H1 (cell line): ENCODE data around the gene CADPS. TPM values are rescaled to one million over a fixed set of nuclear protein-coding genes. Genes with fewer than 3 reads are reported as not detected.

Experiments used
- CTCF ChIA-PET: fragments of 300-600 bp; sonication (Branson Sonifier 250); formaldehyde crosslinking; loops from one replicate; lab custom pipeline; 2021; ENCODE audit not compliant: partially characterized antibody; lab: Charles Lee
- POLR2A ChIA-PET: fragments of 300-600 bp; sonication (Branson Sonifier 250); formaldehyde crosslinking; loops from one replicate; lab custom pipeline; 2021; ENCODE audit warnings: inconsistent platforms; ENCODE audit not compliant: partially characterized antibody; lab: Charles Lee
- DNase-seq, 2 experiments: peaks; one replicate each; pipeline versions ENCODE4 v3.0.0 to v3.0.0-alpha.2; 2010 to 2022; ENCODE audit warnings: low spot score in 2 of 2, low read depth in 1 of 2, mixed read lengths in 1 of 2
- FAIRE-seq: peaks from 2 replicates; lab custom pipeline; 2011; peaks lifted over from hg19 to GRCh38; lab: Jason Lieb, UNC
- H2AFZ ChIP-seq: 2 replicates; pipeline ENCODE4 v1.8.1; 2012; ENCODE audit warnings: low read length, inconsistent platforms
- H2AK5ac ChIP-seq: 2 replicates; pipeline ENCODE4 v1.6.1; 2013; ENCODE audit warnings: low read depth, low read length
- H2BK120ac ChIP-seq: replicated peaks from 2 replicates; pipeline ENCODE3; 2013; ENCODE audit warnings: low read depth, low read length, inconsistent platforms
- H2BK12ac ChIP-seq: 2 replicates; pipeline ENCODE4 v1.6.1; 2013; ENCODE audit warnings: low read depth, low read length
- H2BK15ac ChIP-seq: 2 replicates; pipeline ENCODE4 v1.6.1; 2013; ENCODE audit warnings: low read length
- H2BK20ac ChIP-seq: 2 replicates; pipeline ENCODE4 v1.6.1; 2013; ENCODE audit warnings: low read length
- H2BK5ac ChIP-seq: 2 replicates; pipeline ENCODE4 v1.6.1; 2013; ENCODE audit warnings: low read depth, low read length
- H3K14ac ChIP-seq: 2 replicates; pipeline ENCODE4 v1.6.1; 2013; ENCODE audit warnings: inconsistent platforms; ENCODE audit not compliant: insufficient read length
- H3K18ac ChIP-seq: 2 replicates; pipeline ENCODE4 v1.6.1; 2013; ENCODE audit warnings: low read length; ENCODE audit errors: extremely low read depth
- H3K23ac ChIP-seq: 2 replicates; pipeline ENCODE4 v1.6.1; 2013; ENCODE audit warnings: inconsistent platforms; ENCODE audit not compliant: insufficient read length
- H3K23me2 ChIP-seq: 2 replicates; pipeline ENCODE4 v1.6.1; 2013; ENCODE audit warnings: low read depth, low read length
- H3K27ac ChIP-seq: 2 replicates; pipeline ENCODE4 v1.6.1; 2011; ENCODE audit warnings: low read depth, low read length, inconsistent platforms
- H3K27me3 ChIP-seq, 4 experiments: replicated peaks in 1 of 4; 1 replicate in 1 of 4; 2 replicates in 3 of 4; pipeline versions ENCODE4 v1.6.1 to v1.8.1; 2011 to 2013; ENCODE audit warnings: low read length in 3 of 4, mild to moderate bottlenecking in 3 of 4, inconsistent platforms in 2 of 4, mixed read lengths in 2 of 4, moderate library complexity in 1 of 4; ENCODE audit not compliant: control insufficient read depth in 3 of 4, insufficient read depth in 3 of 4; ENCODE audit errors: extremely low read depth in 1 of 4
- H3K36me3 ChIP-seq, 4 experiments: 2 replicates each; pipeline versions ENCODE4 v1.6.1 to v1.8.1; 2011 to 2013; ENCODE audit warnings: mild to moderate bottlenecking in 4 of 4, low read length in 3 of 4, moderate library complexity in 2 of 4, control low read depth in 1 of 4, inconsistent platforms in 1 of 4; ENCODE audit not compliant: insufficient read depth in 4 of 4, control insufficient read depth in 2 of 4
- H3K4ac ChIP-seq: replicated peaks from 2 replicates; pipeline ENCODE3; 2013; ENCODE audit warnings: low read length, low read depth, mixed read lengths, inconsistent platforms; ENCODE audit not compliant: insufficient read length
- H3K4me1 ChIP-seq, 4 experiments: replicated peaks in 1 of 4; 1 replicate in 1 of 4; 2 replicates in 3 of 4; pipeline versions ENCODE4 v1.6.1 to v1.8.1; 2011 to 2013; ENCODE audit warnings: low read length in 3 of 4, inconsistent platforms in 2 of 4, mixed read lengths in 1 of 4; ENCODE audit not compliant: insufficient read depth in 4 of 4, control insufficient read depth in 3 of 4
- H3K4me2 ChIP-seq, 2 experiments: 2 replicates each; pipeline versions ENCODE4 v1.6.1 to v1.8.1; 2011 to 2013; ENCODE audit warnings: low read depth in 2 of 2, low read length in 2 of 2, control low read depth in 1 of 2, inconsistent platforms in 1 of 2, mild to moderate bottlenecking in 1 of 2; ENCODE audit not compliant: insufficient read depth in 1 of 2
- H3K4me3 ChIP-seq, 4 experiments: fragments of 200-600, 300-600 bp in 1 of 4; sonication (generic), shearing (Covaris generic), sonication (Bioruptor Twin) in 1 of 4; 2 replicates each; pipeline versions ENCODE4 v1.5.1 to v1.8.1; 2011 to 2016; ENCODE audit warnings: low read length in 4 of 4, low read depth in 3 of 4, control low read depth in 2 of 4, inconsistent platforms in 2 of 4, mild to moderate bottlenecking in 2 of 4, mixed read lengths in 1 of 4, moderate library complexity in 1 of 4; ENCODE audit not compliant: insufficient read depth in 2 of 4; ENCODE audit errors: extremely low read depth in 1 of 4
- H3K56ac ChIP-seq: replicated peaks from 2 replicates; pipeline ENCODE3; 2013; ENCODE audit warnings: low read depth, mild to moderate bottlenecking, mixed read lengths, low read length, inconsistent platforms; ENCODE audit not compliant: insufficient read length
- H3K79me1 ChIP-seq: 2 replicates; pipeline ENCODE4 v1.6.1; 2013; ENCODE audit warnings: low read depth, low read length, control low read depth
- H3K79me2 ChIP-seq, 2 experiments: 2 replicates each; pipeline versions ENCODE4 v1.6.1 to v1.8.1; 2012 to 2013; ENCODE audit warnings: low read length in 2 of 2, mild to moderate bottlenecking in 2 of 2, inconsistent platforms in 1 of 2; ENCODE audit not compliant: insufficient read depth in 2 of 2, control insufficient read depth in 1 of 2
- H3K9ac ChIP-seq, 4 experiments: replicated peaks in 1 of 4; 1 replicate in 1 of 4; 2 replicates in 3 of 4; pipeline versions ENCODE4 v1.6.1 to v1.8.1; 2011 to 2013; ENCODE audit warnings: low read depth in 3 of 4, low read length in 3 of 4, control low read depth in 2 of 4, mild to moderate bottlenecking in 2 of 4, moderate library complexity in 2 of 4, inconsistent platforms in 1 of 4; ENCODE audit errors: extremely low read depth in 1 of 4
- H3K9me3 ChIP-seq, 2 experiments: 2 replicates each; pipeline versions ENCODE4 v1.6.1 to v1.8.1; 2012 to 2013; ENCODE audit warnings: mild to moderate bottlenecking in 2 of 2, moderate library complexity in 2 of 2, control low read depth in 1 of 2, inconsistent platforms in 1 of 2, low read depth in 1 of 2, low read length in 1 of 2, mixed read lengths in 1 of 2; ENCODE audit not compliant: insufficient read depth in 2 of 2
- H4K20me1 ChIP-seq, 2 experiments: replicated peaks in 1 of 2; 2 replicates each; pipeline versions ENCODE3 to v1.8.1; 2011 to 2013; ENCODE audit warnings: inconsistent platforms in 2 of 2, low read length in 2 of 2, mild to moderate bottlenecking in 1 of 2; ENCODE audit not compliant: insufficient read depth in 2 of 2, control insufficient read depth in 1 of 2
- H4K5ac ChIP-seq: 2 replicates; pipeline ENCODE4 v1.6.1; 2013; ENCODE audit warnings: low read length, low read depth, mixed read lengths, inconsistent platforms; ENCODE audit not compliant: insufficient read length
- H4K8ac ChIP-seq: 2 replicates; pipeline ENCODE4 v1.8.0; 2013; ENCODE audit warnings: mild to moderate bottlenecking, moderate library complexity, low read length, inconsistent platforms; ENCODE audit not compliant: insufficient read depth; ENCODE audit errors: extremely low read depth
- H4K91ac ChIP-seq: replicated peaks from 2 replicates; pipeline ENCODE3; 2013; ENCODE audit warnings: low read length, mixed read lengths, inconsistent platforms; ENCODE audit not compliant: insufficient read length
- ASH2L ChIP-seq: fragments of 200-600, 300-600 bp; sonication (generic); IDR thresholded peaks from one replicate; pipeline ENCODE4 v1.7.1; 2017; ENCODE audit warnings: low read length
- BACH1 ChIP-seq: IDR thresholded peaks from 2 replicates; pipeline ENCODE4 v1.6.1; 2012; ENCODE audit warnings: low read length, improper control_type of control experiment
- BRCA1 ChIP-seq: IDR thresholded peaks from 2 replicates; pipeline ENCODE4 v1.6.1; 2012; ENCODE audit warnings: low read depth, low read length, improper control_type of control experiment
- EGR1 ChIP-seq: IDR thresholded peaks from 2 replicates; pipeline ENCODE4 v1.6.1; 2011; ENCODE audit warnings: low read depth, low read length, borderline replicate concordance
- EP300 ChIP-seq, 2 experiments: IDR thresholded peaks; 1 replicate in 1 of 2; 2 replicates in 1 of 2; pipeline ENCODE4 v1.6.1; 2011 to 2012; ENCODE audit warnings: low read depth in 2 of 2, low read length in 2 of 2, mild to moderate bottlenecking in 2 of 2, borderline replicate concordance in 1 of 2, inconsistent platforms in 1 of 2, moderate library complexity in 1 of 2
- GABPA ChIP-seq: IDR thresholded peaks from 2 replicates; pipeline ENCODE4 v1.6.1; 2011; ENCODE audit warnings: mild to moderate bottlenecking, low read length, moderate library complexity, borderline replicate concordance; ENCODE audit not compliant: insufficient read depth
- JUN ChIP-seq: IDR thresholded peaks from 2 replicates; pipeline ENCODE4 v1.6.1; 2011; ENCODE audit warnings: low read depth, mild to moderate bottlenecking, improper control_type of control experiment, low read length
- KDM5A ChIP-seq: fragments of 200-600 bp; IDR thresholded peaks from 2 replicates; pipeline ENCODE4 v1.7.1; 2012; ENCODE audit warnings: mild to moderate bottlenecking, low read length, inconsistent platforms, mixed read lengths
- NANOG ChIP-seq: IDR thresholded peaks from 2 replicates; pipeline ENCODE4 v1.6.1; 2011; ENCODE audit warnings: low read length, low read depth, mild to moderate bottlenecking, inconsistent platforms; ENCODE audit not compliant: insufficient read depth, poor library complexity, severe bottlenecking
- POLR2A ChIP-seq, 2 experiments: IDR thresholded peaks; 1 replicate in 1 of 2; 2 replicates in 1 of 2; pipeline ENCODE4 v1.6.1; 2011; ENCODE audit warnings: low read depth in 2 of 2, low read length in 2 of 2, mild to moderate bottlenecking in 2 of 2; ENCODE audit errors: control extremely low read depth in 1 of 2
- RBBP5 ChIP-seq: IDR thresholded peaks from 2 replicates; pipeline ENCODE4 v1.7.1; 2012; ENCODE audit warnings: low read depth, mild to moderate bottlenecking, inconsistent platforms, low read length, moderate library complexity, borderline replicate concordance
- RNF2 ChIP-seq: fragments of 200-900, 300-1000 bp; sonication (generic); IDR thresholded peaks from 2 replicates; pipeline ENCODE4 v1.7.1; 2016; ENCODE audit warnings: borderline replicate concordance, low read depth, mild to moderate bottlenecking, antibody characterized with exemption, low read length; ENCODE audit not compliant: poor library complexity, severe bottlenecking; ENCODE audit errors: missing control alignments
- SRF ChIP-seq: IDR thresholded peaks from 2 replicates; pipeline ENCODE4 v1.6.1; 2011; ENCODE audit warnings: mild to moderate bottlenecking, low read depth, low read length, moderate library complexity
- polyA plus RNA-seq, 7 experiments: library from polyadenylated mRNA; depleted of rRNA in 3 of 7; stranded (reverse) in 5 of 7; unstranded in 2 of 7; fragments of >200 nt in 5 of 7; fragments of 200-250 nt in 2 of 7; gene quantifications; 1 replicate in 5 of 7; 2 replicates in 1 of 7; 4 replicates in 1 of 7; pipeline versions ENCODE4 v1.2.1 to v1.2.3, GENCODE V29; 2011 to 2013; ENCODE audit warnings: missing spikeins in 2 of 7, mixed read lengths in 2 of 7
- total RNA-seq: library from RNA; stranded (reverse); fragmentation: NEBNext Ultra II Directional; extraction: Animal tissue kit (Norgen Biotek cat#: 25700); gene quantifications from 2 replicates; pipeline ENCODE4 v1.2.1, GENCODE V29; 2021
- TF ChIP-seq, protein P1 (sequence below): IDR thresholded peaks from 2 replicates; pipeline ENCODE4 v1.6.1; 2012; ENCODE audit warnings: low read length, inconsistent platforms

Gene CADPS
- total and polyA plus RNA-seq, 2 of the 8 experiments (the other 6 are each of a cell fraction or from before 2014, with no cell fraction given): 7.1 to 10.2 TPM

- Histone ChIP-seq H3K9me3 (no peaks in the 10 kb centered on the region), H3K79me1 (no peaks in the 10 kb centered on the region), H2AFZ (no peak overlapping the region), H3K9ac (no peak overlapping the region), H3K27ac (no peak overlapping the region), H3K14ac (no peak overlapping the region), H2BK15ac (no peak overlapping the region), H4K91ac (no peak overlapping the region), H3K4ac (no peak overlapping the region), H4K5ac (no peak overlapping the region), H3K56ac (no peak overlapping the region), H2BK120ac (no peak overlapping the region), H2BK20ac (no peak overlapping the region), H3K4me1 (no peaks in the 10 kb centered on the region), H3K23ac (no peak overlapping the region), H3K4me2 (no peak overlapping the region), H2AK5ac (no peak overlapping the region), H3K18ac (no peak overlapping the region), H3K36me3 (no peaks in the 10 kb centered on the region), H3K27me3 (no peaks in the 10 kb centered on the region), H3K79me2 (no peaks in the 10 kb centered on the region), H3K23me2 (no peaks in the 10 kb centered on the region), H2BK12ac (no peak overlapping the region), H4K20me1 (no peaks in the 10 kb centered on the region), H4K8ac (no peak overlapping the region), H3K4me3 (no peak overlapping the region), H2BK5ac (no peak overlapping the region)
- ChIA-PET CTCF (interaction anchor here (0.7 to 4.5 kb wide), 7 partner anchors 14 to 207 kb away, joined by 3 to 11 read pairs (median 3); no protein-coding TSS in a partner anchor), POLR2A (interaction anchor here (1.0 kb wide), 1 partner anchor 213 kb away, joined by 5 read pairs; no protein-coding TSS in a partner anchor)
- no peak for DNase-seq
- FAIRE-seq: no peak
- TF ChIP-seq KDM5A (no peak), NANOG (no peak), JUN (no peak), ASH2L (no peak), EGR1 (no peak), BACH1 (no peak), RBBP5 (no peak), RNF2 (no peak), POLR2A (IDR thresholded peaks at IDR 0.05; ENCODE audit: control extremely low read depth in 1 of 2, low read depth in 2 of 2, low read length in 2 of 2) (no peak), GABPA (no peak), BRCA1 (no peak), SRF (no peak), EP300 (IDR thresholded peaks at IDR 0.05; ENCODE audit: borderline replicate concordance in 1 of 2, low read depth in 2 of 2, low read length in 2 of 2) (no peak)
- TF ChIP-seq, protein P1, sequence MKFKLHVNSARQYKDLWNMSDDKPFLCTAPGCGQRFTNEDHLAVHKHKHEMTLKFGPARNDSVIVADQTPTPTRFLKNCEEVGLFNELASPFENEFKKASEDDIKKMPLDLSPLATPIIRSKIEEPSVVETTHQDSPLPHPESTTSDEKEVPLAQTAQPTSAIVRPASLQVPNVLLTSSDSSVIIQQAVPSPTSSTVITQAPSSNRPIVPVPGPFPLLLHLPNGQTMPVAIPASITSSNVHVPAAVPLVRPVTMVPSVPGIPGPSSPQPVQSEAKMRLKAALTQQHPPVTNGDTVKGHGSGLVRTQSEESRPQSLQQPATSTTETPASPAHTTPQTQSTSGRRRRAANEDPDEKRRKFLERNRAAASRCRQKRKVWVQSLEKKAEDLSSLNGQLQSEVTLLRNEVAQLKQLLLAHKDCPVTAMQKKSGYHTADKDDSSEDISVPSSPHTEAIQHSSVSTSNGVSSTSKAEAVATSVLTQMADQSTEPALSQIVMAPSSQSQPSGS: no peak
Observed at GRCh38 chr3:62531981-62532380, 343.2 kb downstream of the CADPS start.
